Osteoblast (primary cell): ENCODE measurements around the gene SNCG. TPM values are rescaled to one million over a fixed set of nuclear protein-coding genes. Genes with fewer than 3 reads are reported as not detected.

Source experiments
- DNase-seq: peaks from one replicate; pipeline ENCODE4 v3.0.0; 2011; ENCODE audit warnings: low spot score, mixed read lengths; ENCODE audit not compliant: insufficient read length; ENCODE audit errors: missing footprints
- H2AFZ ChIP-seq: 2 replicates; pipeline ENCODE4 v1.6.0; 2011; ENCODE audit warnings: mild to moderate bottlenecking, low read length
- H3K27ac ChIP-seq: 2 replicates; pipeline ENCODE4 v1.5.1; 2011; ENCODE audit warnings: mild to moderate bottlenecking, low read depth, low read length, moderate library complexity
- H3K27me3 ChIP-seq: 2 replicates; pipeline ENCODE4 v1.6.0; 2012; ENCODE audit warnings: mild to moderate bottlenecking, control low read depth, inconsistent platforms, low read length, moderate library complexity; ENCODE audit not compliant: insufficient read depth
- H3K36me3 ChIP-seq: 2 replicates; pipeline ENCODE4 v1.5.1; 2011; ENCODE audit warnings: mild to moderate bottlenecking, low read length, control low read depth, moderate library complexity; ENCODE audit not compliant: insufficient read depth
- H3K4me1 ChIP-seq: 2 replicates; pipeline ENCODE4 v1.5.1; 2011; ENCODE audit warnings: mild to moderate bottlenecking, low read length, control low read depth, moderate library complexity; ENCODE audit not compliant: insufficient read depth
- H3K4me2 ChIP-seq: 2 replicates; pipeline ENCODE4 v1.6.0; 2011; ENCODE audit warnings: mild to moderate bottlenecking, low read length; ENCODE audit not compliant: insufficient read depth
- H3K4me3 ChIP-seq: fragments of 200-600 bp; sonication (generic); 3 replicates; pipeline ENCODE4 v1.5.1; 2012; ENCODE audit warnings: mild to moderate bottlenecking, low read length, inconsistent platforms; ENCODE audit not compliant: insufficient read depth
- H3K79me2 ChIP-seq: 2 replicates; pipeline ENCODE4 v1.6.0; 2012; ENCODE audit warnings: mild to moderate bottlenecking, low read length, control low read depth, inconsistent platforms; ENCODE audit not compliant: insufficient read depth
- H3K9me3 ChIP-seq: 2 replicates; pipeline ENCODE4 v1.5.1; 2011; ENCODE audit warnings: low read depth, low read length, control low read depth
- H4K20me1 ChIP-seq: 2 replicates; pipeline ENCODE4 v1.6.0; 2012; ENCODE audit warnings: mild to moderate bottlenecking, low read length, control low read depth; ENCODE audit not compliant: insufficient read depth
- total RNA-seq: library from RNA; depleted of rRNA; stranded (reverse); fragments of >200 nt; gene quantifications from 2 replicates; pipeline ENCODE4 v1.2.3, GENCODE V29; 2012
- TF ChIP-seq, protein P1 (sequence below): IDR thresholded peaks from 2 replicates; pipeline ENCODE4 v1.5.1; 2011; ENCODE audit warnings: mild to moderate bottlenecking, low read depth, low read length, moderate library complexity; ENCODE audit errors: extremely low read depth

Gene SNCG
- total RNA-seq, 1 donor: 0.36 TPM

DNA sequence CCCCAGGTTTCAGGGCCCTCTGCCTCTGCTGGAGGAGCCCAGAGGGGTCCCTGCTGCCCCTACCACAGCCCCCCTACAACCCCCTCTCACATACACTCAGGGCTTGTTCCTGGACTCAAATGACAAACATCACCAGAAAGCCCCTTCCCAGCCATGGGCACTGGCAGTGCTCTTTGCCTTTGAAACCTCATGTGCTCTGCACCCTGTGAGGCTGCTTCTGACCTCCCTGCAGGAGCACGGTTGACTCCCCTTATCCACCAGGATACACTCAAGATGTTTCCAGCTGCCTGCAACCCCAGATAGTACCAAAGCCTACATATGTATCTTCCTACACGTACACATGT is 6.4 kb downstream of the SNCG start:
- TF ChIP-seq, protein P1, sequence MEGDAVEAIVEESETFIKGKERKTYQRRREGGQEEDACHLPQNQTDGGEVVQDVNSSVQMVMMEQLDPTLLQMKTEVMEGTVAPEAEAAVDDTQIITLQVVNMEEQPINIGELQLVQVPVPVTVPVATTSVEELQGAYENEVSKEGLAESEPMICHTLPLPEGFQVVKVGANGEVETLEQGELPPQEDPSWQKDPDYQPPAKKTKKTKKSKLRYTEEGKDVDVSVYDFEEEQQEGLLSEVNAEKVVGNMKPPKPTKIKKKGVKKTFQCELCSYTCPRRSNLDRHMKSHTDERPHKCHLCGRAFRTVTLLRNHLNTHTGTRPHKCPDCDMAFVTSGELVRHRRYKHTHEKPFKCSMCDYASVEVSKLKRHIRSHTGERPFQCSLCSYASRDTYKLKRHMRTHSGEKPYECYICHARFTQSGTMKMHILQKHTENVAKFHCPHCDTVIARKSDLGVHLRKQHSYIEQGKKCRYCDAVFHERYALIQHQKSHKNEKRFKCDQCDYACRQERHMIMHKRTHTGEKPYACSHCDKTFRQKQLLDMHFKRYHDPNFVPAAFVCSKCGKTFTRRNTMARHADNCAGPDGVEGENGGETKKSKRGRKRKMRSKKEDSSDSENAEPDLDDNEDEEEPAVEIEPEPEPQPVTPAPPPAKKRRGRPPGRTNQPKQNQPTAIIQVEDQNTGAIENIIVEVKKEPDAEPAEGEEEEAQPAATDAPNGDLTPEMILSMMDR: no peak
- H3K4me3 ChIP-seq: no peak overlapping the region
- peaks cover 29% of the 10 kb centered on the region for H3K4me1 ChIP-seq
- DNase-seq: peak; percentile 57
- H4K20me1 ChIP-seq: peaks cover 4% of the 10 kb centered on the region
- no peak overlapping the region for H3K27ac ChIP-seq
- no peak overlapping the region for H2AFZ ChIP-seq
- no peak overlapping the region for H3K4me2 ChIP-seq
- H3K9me3 ChIP-seq: no peaks in the 10 kb centered on the region
- H3K27me3 ChIP-seq: no peaks in the 10 kb centered on the region
- H3K79me2 ChIP-seq: no peaks in the 10 kb centered on the region
- no peaks in the 10 kb centered on the region for H3K36me3 ChIP-seq

DNA sequence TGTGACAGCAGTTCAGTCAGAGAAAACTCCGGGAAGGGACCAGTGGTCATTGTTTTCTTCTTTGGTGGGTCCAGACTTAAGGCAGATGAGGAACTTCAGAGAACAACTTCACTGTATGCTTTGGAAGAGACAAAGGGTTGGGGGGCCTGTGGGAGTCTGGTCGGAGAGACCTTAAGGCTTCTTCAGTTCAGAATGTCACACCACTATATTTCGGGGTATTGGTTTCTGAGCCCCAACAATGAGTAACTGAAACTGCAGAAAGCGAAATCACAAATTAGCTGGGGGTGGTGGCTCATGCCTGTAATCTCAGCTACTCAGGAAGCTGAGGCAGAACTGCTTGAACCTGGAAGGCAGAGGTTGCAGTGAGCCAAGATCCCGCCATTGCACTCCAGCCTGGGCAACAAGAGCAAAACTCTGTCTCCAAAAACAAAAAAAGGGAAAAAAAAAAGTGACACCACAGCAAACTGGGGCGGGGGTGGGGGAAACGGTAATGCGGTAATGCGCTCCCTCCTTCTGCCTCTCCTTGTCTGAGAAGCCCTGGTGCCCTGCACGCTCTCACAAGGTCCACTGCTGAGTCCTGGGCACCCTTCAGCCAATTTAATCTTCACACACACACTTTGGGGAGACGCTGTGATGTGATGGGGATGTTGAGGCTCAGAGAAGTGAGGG is 7.7 kb downstream of the SNCG start:
- Histone ChIP-seq H3K4me2 (peak overlapping the region; percentile 79), H2AFZ (peak overlapping the region; percentile 95)

DNA sequence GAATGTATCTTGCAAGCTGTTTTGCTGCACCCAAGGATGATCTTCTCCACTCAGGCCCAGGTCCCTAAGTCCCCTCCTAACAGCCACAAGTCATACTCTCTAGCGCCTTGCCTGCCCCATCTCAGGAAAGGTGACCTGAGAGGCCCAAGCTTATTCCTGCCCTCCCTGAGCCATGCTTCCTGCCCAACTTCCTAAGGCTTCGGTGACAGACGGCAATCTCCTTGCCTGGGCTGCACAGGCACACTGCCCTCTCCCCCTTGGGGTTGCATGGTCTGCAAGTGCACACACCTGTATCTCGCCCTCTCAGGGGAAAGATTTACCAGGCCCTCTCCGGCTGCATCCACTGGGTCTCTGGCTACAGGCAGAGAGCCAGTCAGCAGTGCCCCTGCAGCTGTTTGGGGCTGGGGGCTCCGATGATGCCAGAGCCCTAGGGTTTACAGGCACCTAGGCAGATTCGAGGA is 9.1 kb downstream of the SNCG start:
- Histone ChIP-seq H3K4me2 (peak overlapping the region; percentile 95), H3K27ac (no peak overlapping the region), H3K27me3 (no peaks in the 10 kb centered on the region), H2AFZ (no peak overlapping the region), H3K9me3 (no peaks in the 10 kb centered on the region), H4K20me1 (peaks cover 5% of the 10 kb centered on the region), H3K4me3 (peak overlapping the region; percentile 82), H3K4me1 (peaks cover 48% of the 10 kb centered on the region), H3K36me3 (no peaks in the 10 kb centered on the region), H3K79me2 (no peaks in the 10 kb centered on the region)
- TF ChIP-seq, protein P1: no peak
- DNase-seq: peak; percentile 75

More for the DNA sequence above, 7.7 kb downstream of the SNCG start:
- TF ChIP-seq, protein P1: no peak
- Histone ChIP-seq H3K27ac (no peak overlapping the region), H3K4me1 (peaks cover 39% of the 10 kb centered on the region), H3K79me2 (no peaks in the 10 kb centered on the region), H3K4me3 (no peak overlapping the region), H4K20me1 (peaks cover 5% of the 10 kb centered on the region), H3K27me3 (no peaks in the 10 kb centered on the region), H3K36me3 (no peaks in the 10 kb centered on the region), H3K9me3 (no peaks in the 10 kb centered on the region)
- DNase-seq: no peak

DNA sequence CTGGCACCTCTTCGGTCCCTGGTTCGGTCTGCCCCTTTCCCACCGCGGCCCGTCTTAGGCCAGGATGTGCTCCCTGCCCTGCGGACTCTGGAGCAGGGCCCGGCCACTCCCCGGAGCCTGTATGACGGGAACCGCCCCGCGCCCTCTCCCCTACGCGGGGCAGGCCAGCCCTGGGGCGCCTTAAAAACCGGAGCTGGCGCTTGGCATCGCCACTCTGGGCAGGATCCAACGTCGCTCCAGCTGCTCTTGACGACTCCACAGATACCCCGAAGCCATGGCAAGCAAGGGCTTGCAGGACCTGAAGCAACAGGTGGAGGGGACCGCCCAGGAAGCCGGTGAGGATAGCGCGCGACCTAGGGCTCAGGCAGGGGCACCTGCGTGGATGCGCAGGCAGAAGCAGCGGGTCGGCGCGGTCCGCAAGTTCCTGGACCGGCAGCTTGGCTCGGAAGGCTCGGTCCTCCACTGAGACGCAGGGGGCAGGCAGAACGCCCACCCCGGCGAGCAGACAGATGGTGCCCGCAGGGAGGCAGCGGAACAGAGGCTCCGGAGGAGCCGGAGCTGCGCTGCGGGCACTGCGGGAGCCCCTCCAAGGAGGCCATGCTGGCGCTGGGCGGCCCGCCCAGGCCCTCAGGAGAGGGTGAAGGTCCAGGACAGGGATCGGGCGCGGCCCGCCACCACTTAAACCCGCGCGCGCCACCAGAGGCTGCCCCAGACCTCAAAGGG is 10.0 kb downstream of the SNCG start, which contains the start of gene ADIRF:
TSS of gene ADIRF (plus strand) at position 212 of the 723 bp plus-strand sequence. CDS start at position 275, 63 bp downstream.
- TF ChIP-seq, protein P1: no peak
- peak; percentile 85 for DNase-seq
- Histone ChIP-seq H2AFZ (peak within 1 kb of the TSS; percentile 66), H3K27ac (peak within 1 kb of the TSS; percentile 87), H3K79me2 (no peaks in the 10 kb centered on the region), H3K4me3 (peak within 1 kb of the TSS; percentile 82), H4K20me1 (peaks cover 5% of the 10 kb centered on the region), H3K4me2 (peak within 1 kb of the TSS; percentile 95), H3K4me1 (peaks cover 48% of the 10 kb centered on the region), H3K9me3 (no peaks in the 10 kb centered on the region), H3K36me3 (no peaks in the 10 kb centered on the region), H3K27me3 (no peaks in the 10 kb centered on the region)
